H7 (cell line): Measurements from ENCODE around the gene LRRC27. TPM values are rescaled to one million over a fixed set of nuclear protein-coding genes. Genes with fewer than 3 reads are reported as not detected.

Experiments used
- DNase-seq: peaks from one replicate; pipeline ENCODE4 v3.0.0; 2012
- H3K27me3 ChIP-seq: 2 replicates; pipeline ENCODE4 v1.6.0; 2011; ENCODE audit warnings: mild to moderate bottlenecking, low read length; ENCODE audit not compliant: control insufficient read depth, insufficient read depth
- H3K36me3 ChIP-seq: replicated peaks from 2 replicates; pipeline ENCODE4 v1.5.1; 2011; ENCODE audit warnings: low read length; ENCODE audit not compliant: control insufficient read depth, insufficient read depth
- H3K4me3 ChIP-seq: 2 replicates; pipeline ENCODE4 v1.5.1; 2011; ENCODE audit warnings: low read depth, mild to moderate bottlenecking, control low read depth, low read length, moderate library complexity; ENCODE audit not compliant: insufficient read depth
- total RNA-seq: library from RNA; depleted of rRNA; stranded (reverse); fragments of >200 nt; shearing (Covaris generic); gene quantifications from 2 replicates; pipeline ENCODE4 v1.2.3, GENCODE V29; 2014

The LRRC27 gene
- total RNA-seq, 1 experiment from 2014 or later = 4.0 TPM

DNA sequence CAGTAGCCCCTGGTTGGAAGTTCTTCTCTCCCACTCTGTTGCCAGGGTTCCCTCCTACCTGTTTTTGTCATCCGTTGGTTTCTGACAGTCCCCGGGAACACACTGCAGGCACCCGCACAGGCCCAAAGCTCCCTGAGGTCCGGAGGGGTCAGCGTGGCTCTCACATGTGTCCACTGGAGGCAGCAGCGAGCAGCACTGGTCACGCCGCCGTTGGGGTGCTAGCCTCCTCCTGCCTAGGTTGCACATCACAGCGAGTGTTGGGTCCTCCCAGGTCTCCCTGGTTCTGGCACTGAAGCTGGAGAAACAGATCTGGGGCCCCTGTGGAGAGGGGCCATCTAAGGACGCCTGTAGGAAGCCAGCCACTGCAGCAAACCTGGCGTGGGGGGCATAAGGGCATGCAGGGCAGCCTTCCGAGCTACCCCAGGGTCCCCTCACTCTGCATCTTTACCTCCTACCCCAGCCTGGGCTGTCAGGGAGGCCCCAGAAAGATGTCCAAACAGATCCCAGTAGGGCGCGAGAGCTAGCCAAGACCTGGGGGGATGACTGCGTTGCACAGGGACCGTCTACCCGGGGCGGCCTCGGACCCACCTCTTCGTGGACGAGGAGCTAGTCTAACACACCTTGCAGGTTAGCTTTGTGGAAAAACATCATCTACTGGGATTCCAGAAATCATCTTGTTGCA is 28.9 kb downstream of the LRRC27 start:
- Histone ChIP-seq H3K27me3 (no peaks in the 10 kb centered on the region), H3K36me3 (no peaks in the 10 kb centered on the region), H3K4me3 (no peak overlapping the region)
- DNase-seq = peak; percentile 92

DNA sequence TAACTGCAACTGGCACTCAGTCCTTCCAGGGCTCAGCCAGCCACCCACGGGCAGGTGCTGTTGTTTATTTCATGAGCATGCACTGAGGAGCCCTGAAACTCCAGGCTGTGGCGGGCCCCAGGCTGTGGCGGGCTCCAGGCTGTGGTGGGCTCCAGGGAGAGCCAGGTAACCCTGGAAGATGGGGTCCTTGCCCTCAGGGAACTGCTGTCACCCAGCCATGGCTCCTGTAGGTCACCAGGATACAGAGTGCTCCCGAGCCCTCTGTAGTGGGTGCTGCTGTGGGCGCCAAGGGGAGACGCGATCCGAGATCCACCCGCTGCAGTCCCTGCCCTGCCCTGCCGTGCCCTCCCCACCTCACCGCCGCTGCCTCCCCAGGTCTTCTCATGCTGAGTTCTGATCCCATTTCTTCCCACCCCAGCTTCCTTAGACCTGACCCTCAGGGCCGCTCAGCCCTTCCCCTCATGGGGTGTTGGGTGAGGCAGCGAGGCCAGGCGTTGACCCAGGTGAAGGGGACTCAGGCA is 29.6 kb downstream of the LRRC27 start:
- peak; percentile 45 for DNase-seq
- Histone ChIP-seq H3K27me3 (no peaks in the 10 kb centered on the region), H3K4me3 (no peak overlapping the region), H3K36me3 (no peaks in the 10 kb centered on the region)

DNA sequence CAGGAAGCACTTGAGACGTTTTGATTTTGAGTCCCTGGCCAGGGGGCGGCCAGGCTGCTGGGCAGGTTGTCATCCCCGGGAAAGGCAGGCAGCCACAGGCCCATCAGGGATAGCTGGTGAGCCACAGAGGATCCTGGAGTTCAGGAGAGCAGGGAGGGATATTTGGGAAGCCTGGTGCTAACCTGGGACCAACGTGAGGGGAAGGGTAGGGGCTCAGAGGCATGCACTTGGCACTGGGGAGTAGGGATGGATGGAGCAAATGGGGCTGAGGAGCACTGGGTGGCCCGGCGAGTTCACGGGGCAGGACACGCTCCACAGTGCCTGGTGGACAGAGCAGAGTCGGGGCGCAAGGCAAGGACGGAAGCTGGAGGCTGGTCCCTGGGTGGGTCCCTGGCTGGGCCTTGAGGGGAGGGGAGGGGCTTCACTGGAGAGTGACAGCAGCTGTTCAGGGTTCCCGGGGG is 30.2 kb downstream of the LRRC27 start:
- no peaks in the 10 kb centered on the region for H3K36me3 ChIP-seq
- DNase-seq = peak; percentile 53
- no peaks in the 10 kb centered on the region for H3K27me3 ChIP-seq
- H3K4me3 ChIP-seq = no peak overlapping the region

DNA sequence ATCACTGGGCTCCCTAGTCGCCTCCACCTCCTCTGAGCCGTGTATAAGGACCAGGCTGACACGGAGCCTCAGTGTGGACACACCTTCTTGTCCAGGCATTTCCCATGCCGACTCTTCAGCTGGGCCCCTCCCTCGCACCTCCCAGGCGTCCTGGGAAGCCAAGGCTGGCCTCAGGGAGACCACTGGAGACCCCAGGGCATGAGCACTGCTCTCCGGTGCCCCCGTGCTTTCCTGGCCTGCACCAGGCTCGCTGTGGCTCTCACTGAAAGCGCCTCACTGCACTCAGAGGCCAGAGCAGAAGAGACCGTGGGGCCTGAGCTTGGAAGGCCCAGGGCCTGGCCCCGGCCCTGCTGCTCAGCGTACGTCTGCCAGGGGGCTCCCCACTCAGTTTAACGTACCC is 31.4 kb downstream of the LRRC27 start:
- Histone ChIP-seq H3K36me3 (no peaks in the 10 kb centered on the region), H3K27me3 (no peaks in the 10 kb centered on the region), H3K4me3 (no peak overlapping the region)
- peak; percentile 76 for DNase-seq

DNA sequence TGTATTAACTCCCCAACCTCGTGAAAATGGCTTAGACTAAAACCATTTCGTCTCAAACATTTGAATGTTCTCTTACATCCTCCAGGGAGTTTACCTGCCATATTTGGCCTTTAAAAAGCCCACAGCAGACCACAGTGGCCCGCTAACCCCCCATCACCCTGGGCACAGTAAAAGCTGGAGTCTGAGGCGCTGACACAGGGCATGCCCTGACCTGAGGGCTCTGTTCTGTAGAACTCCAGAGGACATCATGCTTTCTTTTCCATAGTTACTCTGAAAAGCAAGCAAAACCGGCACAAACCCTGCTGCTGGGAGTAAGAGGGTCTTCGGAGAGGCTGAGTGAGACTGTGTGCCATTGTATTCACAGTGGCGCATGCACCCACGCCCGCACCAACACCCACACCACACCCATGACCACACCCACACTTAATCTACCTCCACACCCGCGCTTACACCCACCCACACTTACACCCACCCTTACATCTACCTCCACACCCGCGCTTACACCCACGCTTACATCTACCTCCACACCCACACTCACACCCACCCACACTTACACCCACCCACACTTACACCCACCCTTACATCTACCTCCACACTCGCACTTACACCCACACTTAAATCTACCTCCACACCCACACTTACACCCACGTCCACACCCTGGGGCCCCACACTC is 32.1 kb downstream of the LRRC27 start:
- no peaks in the 10 kb centered on the region for H3K27me3 ChIP-seq
- peak; percentile 73 for DNase-seq

DNA sequence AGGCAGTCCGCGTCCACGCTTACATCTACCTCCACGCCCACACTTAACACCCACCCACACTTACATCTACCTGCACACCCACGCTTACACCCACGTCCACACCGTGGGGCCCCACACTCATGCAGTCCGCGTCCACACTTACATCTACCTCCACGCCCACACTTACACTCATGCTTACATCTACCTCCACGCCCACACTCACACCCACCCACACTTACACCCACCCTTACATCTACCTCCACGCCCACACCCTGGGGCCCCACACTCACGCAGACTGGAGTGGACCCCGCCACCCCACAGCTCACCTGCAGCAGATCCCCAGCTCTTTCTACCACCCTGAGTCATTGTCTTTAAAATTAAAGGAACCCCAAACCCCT is 32.6 kb downstream of the LRRC27 start:
- DNase-seq = no peak
- Histone ChIP-seq H3K27me3 (no peaks in the 10 kb centered on the region), H3K36me3 (no peaks in the 10 kb centered on the region), H3K4me3 (no peak overlapping the region)

More for the DNA sequence above, 32.1 kb downstream of the LRRC27 start:
- no peak overlapping the region for H3K4me3 ChIP-seq
- no peaks in the 10 kb centered on the region for H3K36me3 ChIP-seq

DNA sequence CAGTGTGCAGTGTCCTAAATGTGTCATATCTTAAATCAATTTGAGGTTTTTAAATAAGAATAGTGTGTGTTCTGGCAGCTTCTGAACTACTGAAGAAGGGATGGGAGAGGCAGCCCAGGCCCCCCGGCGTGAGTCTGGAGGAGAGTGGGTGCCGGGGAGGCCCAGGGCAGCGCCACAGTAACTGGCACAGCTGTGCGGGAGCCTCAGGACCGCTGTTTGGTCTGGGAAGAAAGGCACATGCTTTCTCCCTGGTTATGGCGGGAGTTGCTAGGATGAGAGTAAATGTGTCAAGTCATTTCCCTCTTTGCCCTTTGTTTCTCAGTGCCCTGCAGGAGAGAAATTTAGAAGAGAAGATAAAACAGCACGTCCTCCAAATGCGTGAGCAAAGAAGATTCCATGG is 33.1 kb downstream of the LRRC27 start:
- peak; percentile 26 for DNase-seq
- H3K36me3 ChIP-seq = no peaks in the 10 kb centered on the region
- no peaks in the 10 kb centered on the region for H3K27me3 ChIP-seq
- no peak overlapping the region for H3K4me3 ChIP-seq

DNA sequence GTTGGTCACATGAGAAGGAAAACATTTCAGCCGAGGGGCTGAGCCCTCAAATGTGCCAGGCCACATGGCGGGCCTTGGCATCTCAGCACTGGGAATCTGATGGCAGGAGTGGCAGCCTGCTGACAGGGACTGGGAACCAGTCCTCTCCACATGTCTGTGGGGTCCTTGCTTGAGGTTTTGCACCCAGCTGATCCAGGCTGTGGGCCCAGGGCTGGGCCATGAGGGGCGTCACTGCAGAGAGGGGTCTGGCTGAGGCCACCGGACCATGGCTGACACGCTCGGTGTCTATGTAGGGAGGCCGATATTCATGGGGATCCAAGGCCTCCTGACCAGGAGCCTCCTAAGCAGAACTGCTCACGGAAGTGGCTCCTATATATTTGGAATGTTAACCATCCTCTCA is 34.0 kb downstream of the LRRC27 start:
- Histone ChIP-seq H3K4me3 (no peak overlapping the region), H3K36me3 (no peaks in the 10 kb centered on the region), H3K27me3 (no peaks in the 10 kb centered on the region)
- peak; percentile 26 for DNase-seq

DNA sequence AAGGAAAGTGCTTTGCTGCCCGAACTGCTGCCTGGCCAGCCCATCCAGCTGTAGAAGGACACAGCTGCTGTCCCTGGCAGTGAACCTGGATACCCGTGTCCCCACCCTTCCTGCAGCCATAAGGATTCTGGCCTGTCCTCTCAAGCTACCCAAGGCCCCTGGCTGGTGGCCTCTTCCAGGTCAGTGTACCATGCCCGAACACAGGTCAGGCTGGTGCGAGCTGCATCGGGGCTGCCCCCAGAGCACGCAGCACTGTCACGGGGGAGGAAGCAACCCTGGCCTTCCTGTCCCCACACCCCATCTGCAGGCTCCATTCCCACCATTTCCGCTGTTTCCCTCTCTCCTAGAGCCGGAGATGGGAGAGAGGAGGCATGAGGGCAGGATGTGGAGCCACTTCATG is 34.5 kb downstream of the LRRC27 start:
- no peak overlapping the region for H3K4me3 ChIP-seq
- DNase-seq = no peak
- H3K36me3 ChIP-seq = no peaks in the 10 kb centered on the region

DNA sequence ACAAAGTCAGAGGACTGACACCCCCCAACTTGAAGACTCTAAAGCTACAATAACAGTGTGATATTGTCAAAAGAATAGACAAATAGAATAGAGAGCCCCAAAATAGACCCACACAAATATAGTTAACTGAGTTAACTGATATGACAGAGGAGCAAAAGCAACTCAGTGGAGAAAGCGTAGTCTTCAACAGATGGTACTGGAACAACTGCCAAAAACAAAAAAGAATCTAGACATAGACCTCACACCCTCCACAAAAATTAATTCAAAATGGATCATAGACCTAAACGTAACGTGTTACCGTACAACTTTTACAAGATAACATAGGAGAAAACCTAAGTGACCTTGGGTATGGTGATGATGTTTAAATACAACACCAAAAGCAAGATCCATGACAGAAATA is 36.4 kb downstream of the LRRC27 start:
- no peak overlapping the region for H3K4me3 ChIP-seq
- no peaks in the 10 kb centered on the region for H3K27me3 ChIP-seq
- DNase-seq = no peak
- no peaks in the 10 kb centered on the region for H3K36me3 ChIP-seq

More for the DNA sequence above, 34.5 kb downstream of the LRRC27 start:
- no peaks in the 10 kb centered on the region for H3K27me3 ChIP-seq

DNA sequence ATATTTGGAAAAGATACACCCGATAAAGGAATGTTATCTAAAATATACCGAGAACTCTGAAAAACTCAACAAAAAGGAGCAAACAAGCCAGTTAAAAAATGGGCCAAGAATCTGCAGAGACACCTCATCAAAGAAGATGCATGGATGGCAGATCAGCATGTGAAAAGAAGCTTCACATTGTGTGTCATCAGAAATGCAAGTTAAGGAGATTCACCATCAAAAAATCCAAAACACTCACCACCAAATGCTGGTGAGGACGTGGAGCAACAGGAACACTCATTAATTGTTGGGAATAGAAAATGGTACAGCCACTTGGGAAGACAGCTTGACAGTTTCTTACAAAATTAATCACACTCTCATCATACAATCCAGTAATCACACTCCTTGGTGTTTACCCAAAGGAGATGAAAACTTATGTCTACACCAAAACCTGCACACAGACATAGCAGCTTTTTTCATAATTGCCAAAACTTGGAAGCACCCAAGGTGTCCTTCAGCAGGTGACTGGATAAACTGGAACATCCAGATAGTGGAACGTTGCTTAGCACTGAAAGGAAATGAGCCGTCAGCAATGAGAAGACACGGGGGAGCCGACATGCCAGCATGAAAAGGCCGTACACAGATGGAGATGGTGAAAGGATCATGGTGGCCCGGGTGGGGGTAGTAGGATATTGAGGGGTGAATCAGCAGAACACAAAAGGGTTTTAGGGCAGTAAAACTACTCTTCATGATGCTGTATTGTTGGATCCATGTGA is 37.1 kb downstream of the LRRC27 start:
- H3K4me3 ChIP-seq = no peak overlapping the region
- no peaks in the 10 kb centered on the region for H3K27me3 ChIP-seq
- H3K36me3 ChIP-seq = no peaks in the 10 kb centered on the region
- peak; percentile 10 for DNase-seq

DNA sequence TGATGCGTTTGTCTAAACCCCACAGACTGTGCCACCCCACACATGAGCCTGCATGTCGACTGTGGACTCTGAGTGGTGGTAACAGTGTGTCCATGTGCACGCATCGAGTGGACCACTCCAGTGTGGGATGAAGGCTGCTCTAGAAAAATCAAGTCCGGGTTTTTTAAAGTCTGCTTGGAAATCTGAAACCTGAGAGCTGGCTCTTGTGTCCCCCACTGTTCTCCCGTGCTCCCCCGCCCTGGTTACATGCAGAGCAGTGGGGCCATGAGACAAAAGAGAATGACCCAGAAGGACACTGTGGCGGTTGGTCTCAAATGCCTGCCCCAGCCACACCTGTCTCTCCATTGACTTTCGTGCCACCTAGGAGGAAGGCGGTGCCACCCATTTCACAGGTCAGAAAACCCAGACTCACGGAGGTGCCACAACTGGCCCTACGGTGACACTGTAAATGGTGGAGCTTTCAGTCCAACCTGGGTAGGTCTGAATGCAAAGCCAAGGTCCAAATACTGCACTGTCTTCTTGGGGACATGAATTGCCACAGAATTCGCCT is 37.7 kb downstream of the LRRC27 start:
- no peaks in the 10 kb centered on the region for H3K36me3 ChIP-seq
- DNase-seq = peak; percentile 67
- H3K27me3 ChIP-seq = no peaks in the 10 kb centered on the region
- no peak overlapping the region for H3K4me3 ChIP-seq

DNA sequence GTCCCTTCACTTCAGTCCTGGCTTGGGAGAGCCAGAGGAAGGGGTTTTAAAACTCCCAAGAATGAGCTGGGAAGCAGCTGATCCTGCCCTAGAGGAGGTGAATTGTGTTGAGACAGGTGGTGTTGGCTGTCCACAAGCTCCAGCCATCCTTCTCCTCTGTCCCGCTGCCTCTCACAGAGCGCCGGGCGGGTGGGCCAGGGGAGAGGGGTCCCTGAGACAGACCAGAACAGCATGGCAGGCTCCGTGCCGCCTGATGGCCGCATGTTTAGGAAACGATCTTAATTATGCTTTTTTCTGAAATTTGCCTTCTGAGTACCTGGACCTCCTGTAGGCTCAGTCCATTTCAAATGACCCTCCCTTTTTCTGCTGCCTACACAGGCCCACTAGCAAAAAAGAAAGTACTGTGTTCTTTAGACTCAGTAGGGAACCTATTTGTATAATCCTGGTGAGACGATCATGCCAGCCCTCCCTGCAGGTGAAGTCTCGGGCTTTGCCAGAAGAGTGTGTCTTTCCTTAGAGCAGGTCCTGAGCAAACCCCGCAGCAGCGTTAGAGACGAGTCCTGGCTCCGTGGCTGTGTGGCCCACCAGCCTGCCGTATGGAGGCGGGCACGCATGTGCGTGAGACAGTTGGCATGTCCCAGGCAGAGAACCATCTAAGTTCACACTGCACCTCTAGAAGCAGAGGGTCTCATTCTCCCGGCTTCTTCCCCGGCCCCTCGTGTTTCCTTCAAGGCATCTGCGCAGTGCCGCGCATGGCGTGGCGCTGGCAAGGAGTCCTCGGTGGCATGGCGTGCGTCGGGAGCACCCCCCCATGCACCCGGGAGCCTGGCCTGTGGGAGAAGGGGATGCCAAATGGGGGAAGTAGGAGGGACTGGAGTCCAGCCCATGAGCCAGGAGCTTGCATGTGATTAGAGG is 38.7 kb downstream of the LRRC27 start:
- H3K36me3 ChIP-seq = no peaks in the 10 kb centered on the region
- no peak overlapping the region for H3K4me3 ChIP-seq
- H3K27me3 ChIP-seq = no peaks in the 10 kb centered on the region
- DNase-seq = peak; percentile 47

DNA sequence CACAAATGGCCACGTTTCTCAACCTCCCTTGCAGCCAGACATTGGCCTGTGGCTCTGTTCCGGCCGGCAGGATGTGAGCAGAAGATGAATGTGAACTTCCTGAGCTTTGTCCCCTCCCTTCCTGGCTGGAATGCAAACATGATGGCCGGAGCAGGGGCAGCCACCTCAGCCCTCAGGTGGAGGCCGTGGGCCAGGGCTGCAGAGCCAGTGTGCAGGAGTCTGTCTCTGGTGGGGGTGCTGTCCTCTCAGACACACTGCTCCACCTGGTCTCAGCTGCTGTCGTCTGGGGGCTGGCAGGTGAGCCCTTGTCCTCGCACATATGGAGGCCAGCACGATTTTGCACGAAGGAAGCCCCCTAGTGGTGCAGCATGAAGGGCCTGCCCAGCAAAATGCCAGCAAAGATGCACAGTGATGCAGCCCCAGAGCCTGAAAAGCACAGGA is 39.7 kb downstream of the LRRC27 start:
- no peaks in the 10 kb centered on the region for H3K36me3 ChIP-seq
- H3K27me3 ChIP-seq = no peaks in the 10 kb centered on the region
- H3K4me3 ChIP-seq = no peak overlapping the region
- peak; percentile 84 for DNase-seq
